ENCODE measurements around the gene TESMIN. TPM values are rescaled to one million over a fixed set of nuclear protein-coding genes. Genes with fewer than 3 reads are reported as not detected.

TESMIN gene
- polyA plus RNA-seq, 1 donor (not counting 4 experiments of a cell fraction or from before 2014, with no cell fraction given): 4.0 TPM

DNA sequence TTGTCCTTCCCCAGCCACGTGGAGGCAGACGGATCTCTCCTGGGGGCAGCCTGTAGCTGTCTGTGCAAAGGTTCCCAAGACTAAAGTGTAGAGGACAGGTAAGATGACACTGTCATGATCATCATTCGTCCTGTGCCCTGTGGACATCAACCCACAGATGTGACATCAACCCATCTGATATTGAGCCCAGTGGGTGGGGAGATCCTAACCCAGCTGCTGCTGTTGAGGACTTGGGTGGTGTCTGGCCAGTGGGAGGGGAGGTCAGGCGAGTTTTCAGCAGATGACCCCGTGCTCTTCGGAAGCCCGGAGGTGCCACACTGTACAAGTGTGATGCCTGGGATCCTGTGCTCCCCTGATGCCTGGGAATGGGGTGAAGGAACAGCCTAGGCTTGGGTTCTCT lies 68.2 kb downstream of the TESMIN start:
- FAIRE-seq: no peak

GRCh38 chr11:68682531-68682961 lies 68.8 kb downstream of the TESMIN start:
- no peak for TF ChIP-seq EZH2 (IDR thresholded peaks at IDR 0.05; ENCODE audit: low read length)
- TF ChIP-seq, protein P1, sequence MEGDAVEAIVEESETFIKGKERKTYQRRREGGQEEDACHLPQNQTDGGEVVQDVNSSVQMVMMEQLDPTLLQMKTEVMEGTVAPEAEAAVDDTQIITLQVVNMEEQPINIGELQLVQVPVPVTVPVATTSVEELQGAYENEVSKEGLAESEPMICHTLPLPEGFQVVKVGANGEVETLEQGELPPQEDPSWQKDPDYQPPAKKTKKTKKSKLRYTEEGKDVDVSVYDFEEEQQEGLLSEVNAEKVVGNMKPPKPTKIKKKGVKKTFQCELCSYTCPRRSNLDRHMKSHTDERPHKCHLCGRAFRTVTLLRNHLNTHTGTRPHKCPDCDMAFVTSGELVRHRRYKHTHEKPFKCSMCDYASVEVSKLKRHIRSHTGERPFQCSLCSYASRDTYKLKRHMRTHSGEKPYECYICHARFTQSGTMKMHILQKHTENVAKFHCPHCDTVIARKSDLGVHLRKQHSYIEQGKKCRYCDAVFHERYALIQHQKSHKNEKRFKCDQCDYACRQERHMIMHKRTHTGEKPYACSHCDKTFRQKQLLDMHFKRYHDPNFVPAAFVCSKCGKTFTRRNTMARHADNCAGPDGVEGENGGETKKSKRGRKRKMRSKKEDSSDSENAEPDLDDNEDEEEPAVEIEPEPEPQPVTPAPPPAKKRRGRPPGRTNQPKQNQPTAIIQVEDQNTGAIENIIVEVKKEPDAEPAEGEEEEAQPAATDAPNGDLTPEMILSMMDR (optimal IDR thresholded peaks at IDR 0.05 in 1 of 3, IDR thresholded peaks at IDR 0.05 in 1 of 3, conservative IDR thresholded peaks at IDR 0.05 in 1 of 3; ENCODE audit: extremely low read depth in 1 of 3, insufficient read depth in 2 of 3, low read length in 3 of 3): no peak
- H3K9me1 ChIP-seq (ENCODE audit: control insufficient read depth, extremely low read depth, insufficient read depth, low read length): no peaks in the 10 kb centered on the region
- no peak overlapping the region for H2AFZ ChIP-seq (ENCODE audit: control insufficient read depth, low read length)
- H3K27me3 ChIP-seq (ENCODE audit: control insufficient read depth, extremely low read depth, insufficient read depth, low read length): peaks cover 33% of the 10 kb centered on the region
- dilution Hi-C loops (cut with MboI; ENCODE audit: extremely low pct_ligation_motif_present, low sequenced_read_pairs): no loop called here
- H3K4me1 ChIP-seq (ENCODE audit: control insufficient read depth, extremely low read depth, insufficient read depth, low read length): no peaks in the 10 kb centered on the region
- no peaks in the 10 kb centered on the region for H3K36me3 ChIP-seq (ENCODE audit: control insufficient read depth in 2 of 2, extremely low read depth in 1 of 2, insufficient read depth in 2 of 2, low read length in 2 of 2)
- H3K9ac ChIP-seq (ENCODE audit: control insufficient read depth, extremely low read depth, insufficient read depth, low read length): no peak overlapping the region
- no peak overlapping the region for H3K4me3 ChIP-seq (ENCODE audit: control insufficient read depth in 2 of 3, extremely low read depth in 1 of 3, insufficient read depth in 2 of 3, low read depth in 1 of 3, low read length in 3 of 3)
- peaks cover 5% of the 10 kb centered on the region for H4K20me1 ChIP-seq (ENCODE audit: control insufficient read depth, extremely low read depth, insufficient read depth, low read length)
- no peak overlapping the region for H3K4me2 ChIP-seq (ENCODE audit: control insufficient read depth, extremely low read depth, insufficient read depth, low read depth, low read length)
- no peak overlapping the region for H3K27ac ChIP-seq (ENCODE audit: control insufficient read depth, insufficient read depth, low read length)
- DNase-seq (ENCODE audit: low read depth, low spot score) (no peak), FAIRE-seq (no peak)
- H3K79me2 ChIP-seq (ENCODE audit: control insufficient read depth, insufficient read depth, low read length): no peaks in the 10 kb centered on the region
- H3K9me3 ChIP-seq (ENCODE audit: control insufficient read depth, low read depth, low read length): no peaks in the 10 kb centered on the region

More for the DNA sequence above, 68.2 kb downstream of the TESMIN start:
- no peaks in the 10 kb centered on the region for H3K9me1 ChIP-seq (ENCODE audit: control insufficient read depth, extremely low read depth, insufficient read depth, low read length)
- no peaks in the 10 kb centered on the region for H3K4me1 ChIP-seq (ENCODE audit: control insufficient read depth, extremely low read depth, insufficient read depth, low read length)
- H2AFZ ChIP-seq (ENCODE audit: control insufficient read depth, low read length): no peak overlapping the region
- TF ChIP-seq EZH2 (IDR thresholded peaks at IDR 0.05; ENCODE audit: low read length): no peak
- TF ChIP-seq, protein P1 (optimal IDR thresholded peaks at IDR 0.05 in 1 of 3, IDR thresholded peaks at IDR 0.05 in 1 of 3, conservative IDR thresholded peaks at IDR 0.05 in 1 of 3; ENCODE audit: extremely low read depth in 1 of 3, insufficient read depth in 2 of 3, low read length in 3 of 3): no peak
- H3K9ac ChIP-seq (ENCODE audit: control insufficient read depth, extremely low read depth, insufficient read depth, low read length): no peak overlapping the region
- no peaks in the 10 kb centered on the region for H3K79me2 ChIP-seq (ENCODE audit: control insufficient read depth, insufficient read depth, low read length)
- no peak overlapping the region for H3K27ac ChIP-seq (ENCODE audit: control insufficient read depth, insufficient read depth, low read length)
- H3K36me3 ChIP-seq (ENCODE audit: control insufficient read depth in 2 of 2, extremely low read depth in 1 of 2, insufficient read depth in 2 of 2, low read length in 2 of 2): no peaks in the 10 kb centered on the region
- dilution Hi-C loops (cut with MboI; ENCODE audit: extremely low pct_ligation_motif_present, low sequenced_read_pairs): no loop called here
- no peaks in the 10 kb centered on the region for H3K9me3 ChIP-seq (ENCODE audit: control insufficient read depth, low read depth, low read length)
- H3K27me3 ChIP-seq (ENCODE audit: control insufficient read depth, extremely low read depth, insufficient read depth, low read length): peaks cover 33% of the 10 kb centered on the region
- peaks cover 5% of the 10 kb centered on the region for H4K20me1 ChIP-seq (ENCODE audit: control insufficient read depth, extremely low read depth, insufficient read depth, low read length)
- DNase-seq (ENCODE audit: low read depth, low spot score): no peak
- H3K4me2 ChIP-seq (ENCODE audit: control insufficient read depth, extremely low read depth, insufficient read depth, low read depth, low read length): no peak overlapping the region
- no peak overlapping the region for H3K4me3 ChIP-seq (ENCODE audit: control insufficient read depth in 2 of 3, extremely low read depth in 1 of 3, insufficient read depth in 2 of 3, low read depth in 1 of 3, low read length in 3 of 3)
